GM12892 (cell line): ENCODE measurements around the gene CACFD1.

Experiments
- DNase-seq: peaks from one replicate; pipeline ENCODE4 v3.0.0; 2011; ENCODE audit not compliant: insufficient read length
- FAIRE-seq: peaks from 2 replicates; lab custom pipeline; 2011; peaks lifted over from hg19 to GRCh38; lab: Jason Lieb, UNC
- POLR2A ChIP-seq: IDR thresholded peaks from 2 replicates; pipeline ENCODE4 v1.6.1; 2011; ENCODE audit warnings: low read depth, low read length, control low read depth
- POLR2AphosphoS5 ChIP-seq: IDR thresholded peaks from 2 replicates; pipeline ENCODE4 v1.6.1; 2011; ENCODE audit warnings: low read depth, low read length, control low read depth
- TAF1 ChIP-seq: IDR thresholded peaks from 2 replicates; pipeline ENCODE4 v1.6.1; 2011; ENCODE audit warnings: low read depth, mild to moderate bottlenecking, control low read depth, low read length, borderline replicate concordance

Gene CACFD1

DNA sequence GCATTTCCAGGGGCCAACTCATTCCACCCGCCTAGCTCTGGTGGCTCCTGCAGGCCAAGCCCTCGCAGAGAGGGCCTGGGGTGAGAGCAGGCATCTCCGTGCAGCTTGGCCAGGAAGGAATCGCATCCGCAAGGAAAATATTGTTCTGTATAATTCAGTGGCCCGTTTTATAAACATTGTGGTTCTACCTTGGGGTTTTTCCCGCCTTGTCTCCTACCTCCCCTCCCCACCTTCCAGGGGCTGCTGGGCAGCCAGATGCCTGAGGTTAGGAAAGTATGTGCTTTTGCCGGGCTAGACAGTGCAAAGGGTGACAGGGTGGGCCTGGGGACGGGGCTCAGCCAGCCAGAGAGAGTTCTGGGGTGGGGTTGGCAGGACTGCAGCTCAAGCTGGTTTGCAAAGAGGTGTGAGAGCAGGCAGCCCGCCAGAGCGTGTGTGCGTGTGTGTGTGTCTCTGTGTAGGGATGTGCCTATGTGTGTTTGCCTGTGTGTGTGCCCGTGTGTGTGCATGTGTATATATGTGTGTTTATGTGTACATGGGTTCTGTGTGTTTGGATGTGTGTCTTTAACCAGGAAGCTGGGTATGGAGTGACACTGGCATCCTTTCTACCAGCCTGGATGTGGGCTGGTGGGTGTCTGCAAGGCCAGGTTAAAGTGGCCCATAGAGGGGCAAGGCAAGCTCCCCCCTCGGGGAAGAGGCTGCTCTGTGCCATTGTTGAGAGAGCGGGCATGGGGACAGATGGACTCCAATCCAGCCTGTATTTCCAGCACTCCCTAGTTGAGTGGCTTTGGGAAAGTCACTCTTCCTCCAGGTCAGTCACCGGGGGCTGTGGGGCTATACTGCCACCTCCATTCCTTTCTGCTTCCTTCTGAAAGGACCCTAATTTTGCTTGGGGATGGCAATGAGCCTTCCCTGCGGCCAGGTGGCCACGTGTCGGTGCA, 29.7 kb downstream of the CACFD1 start:
- no peak for TF ChIP-seq TAF1
- TF ChIP-seq POLR2AphosphoS5, result no peak
- no peak for TF ChIP-seq POLR2A
- FAIRE-seq (no peak), DNase-seq (no peak)

DNA sequence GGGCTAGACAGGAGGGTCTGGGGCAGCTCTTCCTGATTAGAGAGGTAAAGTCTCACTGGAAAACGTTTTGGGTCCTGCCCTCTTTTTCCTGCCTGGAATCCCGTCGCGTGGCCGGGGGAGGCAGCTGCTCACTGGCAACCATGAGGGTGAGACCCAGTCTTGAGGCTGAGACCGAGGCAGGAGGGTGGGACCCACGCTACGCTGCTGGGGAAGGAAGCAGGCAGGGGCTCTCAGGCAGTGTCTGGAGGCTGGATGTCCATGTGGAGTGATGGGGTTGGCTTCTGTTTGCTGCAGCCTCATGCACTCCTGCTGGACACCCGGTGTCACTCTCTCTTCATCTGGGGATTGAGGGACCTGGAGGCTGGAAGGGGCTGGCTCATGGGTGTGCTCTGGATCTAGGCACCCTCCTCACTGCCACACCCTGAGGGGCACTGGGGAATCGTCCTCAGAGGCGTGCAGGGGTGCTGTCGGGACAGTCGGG, 30.5 kb downstream of the CACFD1 start:
- FAIRE-seq, result no peak
- no peak for DNase-seq
- no peak for TF ChIP-seq TAF1
- no peak for TF ChIP-seq POLR2A
- no peak for TF ChIP-seq POLR2AphosphoS5

- TF ChIP-seq TAF1, result no peak
- TF ChIP-seq POLR2AphosphoS5, result no peak
- no peak for TF ChIP-seq POLR2A
- DNase-seq, result no peak
- no peak for FAIRE-seq
These were observed 31.3 kb downstream of the CACFD1 start for GRCh38 chr9:133490865-133491655.

DNA sequence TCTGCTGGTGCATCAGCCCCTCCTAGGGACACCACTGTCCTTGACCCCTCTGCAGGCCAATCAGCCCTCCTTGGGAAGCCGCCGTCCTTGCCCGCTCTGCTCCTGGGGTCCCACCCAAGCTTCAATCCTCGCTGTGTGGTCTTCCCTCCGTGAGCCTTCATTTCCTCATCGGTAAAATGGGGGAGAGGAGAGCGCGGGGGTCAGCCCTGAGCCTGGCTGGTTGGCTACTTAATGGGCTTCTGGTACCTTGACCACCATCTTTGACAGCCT, 31.8 kb downstream of the CACFD1 start:
- TF ChIP-seq POLR2AphosphoS5 (no peak), TAF1 (no peak), POLR2A (no peak)
- no peak for DNase-seq
- FAIRE-seq, result no peak

- DNase-seq, result no peak
- FAIRE-seq, result no peak
- no peak for TF ChIP-seq POLR2A
- no peak for TF ChIP-seq POLR2AphosphoS5
- TF ChIP-seq TAF1, result no peak
These were observed 32.6 kb downstream of the CACFD1 start for GRCh38 chr9:133492061-133493021.

GRCh38 chr9:133493428-133493827, 33.6 kb downstream of the CACFD1 start:
- no peak for FAIRE-seq
- TF ChIP-seq POLR2AphosphoS5, result no peak
- no peak for TF ChIP-seq POLR2A
- TF ChIP-seq TAF1, result no peak
- DNase-seq, result no peak

DNA sequence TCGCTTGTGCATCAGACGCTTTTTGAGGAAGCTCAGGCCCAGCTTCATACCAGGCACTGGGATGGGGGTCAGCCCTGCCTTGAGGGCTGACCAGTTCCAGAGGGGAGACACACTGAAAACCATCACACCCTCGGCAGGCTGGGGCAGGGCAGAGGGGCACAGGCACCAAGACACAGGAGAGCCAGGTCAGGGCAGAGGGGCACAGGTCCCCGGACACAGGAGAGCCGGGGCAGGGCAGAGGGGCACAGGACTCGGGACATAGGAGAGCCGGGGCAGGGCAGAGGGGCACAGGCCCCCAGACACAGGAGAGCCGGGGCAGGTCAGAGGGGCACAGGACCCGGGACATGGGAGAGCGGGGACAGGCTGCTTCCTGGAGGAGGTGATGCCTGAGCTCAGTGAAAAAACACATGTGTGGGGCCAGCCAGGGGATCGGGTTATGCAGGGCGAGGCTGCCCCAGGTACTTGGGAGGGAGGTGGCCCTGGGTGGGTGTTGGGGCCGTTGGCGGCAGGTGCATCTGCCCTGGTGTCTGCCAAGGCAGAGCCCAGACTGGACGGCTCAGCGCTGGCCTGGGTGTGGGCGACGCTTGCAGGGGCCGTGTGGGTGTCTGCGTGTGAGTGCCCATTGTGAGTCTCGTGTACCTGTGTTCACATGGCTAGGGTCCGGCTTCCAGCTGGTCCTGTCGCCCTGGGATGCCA, 34.2 kb downstream of the CACFD1 start:
- no peak for TF ChIP-seq POLR2A
- no peak for TF ChIP-seq TAF1
- TF ChIP-seq POLR2AphosphoS5, result no peak
- DNase-seq (no peak), FAIRE-seq (no peak)

- no peak for DNase-seq
- no peak for FAIRE-seq
- no peak for TF ChIP-seq TAF1
- TF ChIP-seq POLR2A, result no peak
- no peak for TF ChIP-seq POLR2AphosphoS5
These were observed 35.0 kb downstream of the CACFD1 start for GRCh38 chr9:133494636-133495326.

DNA sequence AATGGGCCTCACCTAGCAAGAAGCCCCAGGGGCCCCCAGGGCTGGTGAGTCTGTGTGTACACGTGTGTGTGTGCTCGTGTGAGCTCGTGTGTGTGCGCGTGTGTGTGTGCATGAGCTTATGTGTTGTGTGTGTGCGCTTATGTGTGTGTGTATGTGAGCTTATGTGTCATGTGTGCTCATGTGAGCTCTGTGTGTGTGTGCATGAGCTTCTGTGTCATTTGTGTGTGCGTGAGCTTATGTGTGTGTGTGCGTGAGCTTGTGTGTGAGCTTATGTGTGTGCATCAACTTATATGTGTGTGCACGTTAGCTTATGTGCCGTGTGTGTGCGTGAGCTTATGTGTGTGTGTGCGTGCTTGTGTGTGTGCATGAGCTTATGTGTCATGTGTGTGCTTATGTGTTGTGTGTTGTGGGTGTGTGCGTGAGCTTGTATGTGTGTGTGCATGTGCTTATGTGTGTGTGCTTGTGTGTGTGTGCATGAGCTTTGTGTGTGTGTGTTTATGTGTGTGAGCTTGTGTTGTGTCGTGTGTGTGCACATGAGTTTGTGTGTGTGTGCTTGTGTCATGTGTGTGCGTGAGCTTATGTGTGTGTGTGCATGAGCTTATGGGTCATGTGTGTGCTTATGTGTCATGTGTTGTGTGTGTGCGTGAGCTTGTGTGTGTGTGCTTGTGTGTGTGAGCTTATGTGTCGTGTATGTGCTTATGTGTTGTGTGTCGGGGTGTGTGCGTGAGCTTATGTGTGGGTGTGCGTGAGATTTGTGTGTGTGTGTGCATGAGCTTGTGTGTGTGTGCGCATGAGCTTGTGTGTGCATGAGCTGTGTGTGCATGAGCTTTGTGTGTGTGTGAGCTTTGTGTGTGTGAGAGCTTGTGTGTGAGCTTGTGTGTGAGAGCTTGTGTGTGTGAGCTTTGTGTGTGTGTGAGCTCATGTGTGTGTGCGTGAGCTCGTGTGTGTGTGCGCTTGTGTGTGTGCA, 35.8 kb downstream of the CACFD1 start:
- TF ChIP-seq TAF1 (no peak), POLR2AphosphoS5 (no peak), POLR2A (no peak)
- FAIRE-seq (no peak), DNase-seq (no peak)
